Mucosa of descending colon (tissue), 3 donors: ENCODE results near the gene SDK1. TPM values are rescaled to one million over a fixed set of nuclear protein-coding genes. Genes with fewer than 3 reads are reported as not detected.
A peak's percentile ranks its signal among the peaks of the same experiment; 100 is the strongest.

Experiments used
- ATAC-seq: fragments of 200-7000 bp; cut with Tn5 transposase; one replicate; pipeline ENCODE4 v1.9.1; 2020; ENCODE audit warnings: mild to moderate bottlenecking, moderate library complexity
- DNase-seq, 3 donors: peaks; one replicate each; pipeline ENCODE4 v3.0.0-alpha.2; 2020
- H3K36me3 ChIP-seq: fragments of 200-600 bp; one replicate; pipeline ENCODE4 v1.8.0; 2021; ENCODE audit warnings: low read depth, mild to moderate bottlenecking
- H3K4me1 ChIP-seq: fragments of 200-600 bp; one replicate; pipeline ENCODE4 v1.8.0; 2021; ENCODE audit warnings: low read depth, mild to moderate bottlenecking
- H3K4me3 ChIP-seq: fragments of 200-600 bp; one replicate; pipeline ENCODE4 v1.8.0; 2021; ENCODE audit warnings: mild to moderate bottlenecking
- H3K9me3 ChIP-seq: fragments of 200-600 bp; one replicate; pipeline ENCODE4 v1.8.0; 2021; ENCODE audit warnings: mild to moderate bottlenecking
- CTCF ChIP-seq: fragments of 200-600 bp; IDR thresholded peaks from one replicate; pipeline ENCODE4 v1.8.0; 2022; ENCODE audit warnings: antibody characterized with exemption, mild to moderate bottlenecking
- intact Hi-C, 2 donors: fragments of 100-400 bp; cut with DNase I in 1 of 2; cut with micrococcal nuclease in 1 of 2; formaldehyde crosslinking; loops; one replicate each; pipeline versions ENCODE4 v1.11.0 to v1.11.1; 2022; cut with DNase I, micrococcal nuclease
- total RNA-seq, 3 donors: library from RNA; stranded (reverse); fragmentation: NEBNext Ultra II Directional in 2 of 3; extraction: Animal tissue kit (Norgen Biotek cat#: 25700) in 2 of 3; gene quantifications; one replicate each; pipeline versions ENCODE4 v1.2.1 to v1.2.4, GENCODE V29; 2021 to 2023
- donor health status: DM: no; HTN: no; CAD: no; lungs with moderate emphysema.
- donor health status: DM: no; HTN: no; CAD: no.
- donor health status: DM: no; HTN: yes; CAD: no.

The SDK1 gene
- total RNA-seq, 3 donors from 2014 or later = 2.7 to 20.2 (median 4.2) TPM

- ATAC-seq (no peak), DNase-seq (no peak)
- no peak overlapping the region for H3K4me3 ChIP-seq
- intact Hi-C loops = no loop called here
- TF ChIP-seq CTCF = no peak
- H3K4me1 ChIP-seq = no peaks in the 10 kb centered on the region
- no peaks in the 10 kb centered on the region for H3K9me3 ChIP-seq
- H3K36me3 ChIP-seq = no peaks in the 10 kb centered on the region
These were observed 152.3 kb downstream of the SDK1 start for GRCh38 chr7:3453398-3453797.

GRCh38 chr7:3455806-3456595 is 154.9 kb downstream of the SDK1 start:
- no peaks in the 10 kb centered on the region for H3K9me3 ChIP-seq
- TF ChIP-seq CTCF = no peak
- intact Hi-C loops = no loop called here
- H3K4me1 ChIP-seq = no peaks in the 10 kb centered on the region
- ATAC-seq (no peak), DNase-seq (no peak)
- H3K4me3 ChIP-seq = no peak overlapping the region
- H3K36me3 ChIP-seq = no peaks in the 10 kb centered on the region

GRCh38 chr7:3459111-3459510 is 158.1 kb downstream of the SDK1 start:
- TF ChIP-seq CTCF = no peak
- intact Hi-C loops = no loop called here
- no peak overlapping the region for H3K4me3 ChIP-seq
- ATAC-seq (no peak), DNase-seq (no peak)
- no peaks in the 10 kb centered on the region for H3K36me3 ChIP-seq
- no peaks in the 10 kb centered on the region for H3K9me3 ChIP-seq
- H3K4me1 ChIP-seq = no peaks in the 10 kb centered on the region

- peak in 1 of 3 donors; percentile 28 for DNase-seq
- peak; percentile 57 for ATAC-seq
- intact Hi-C loops = no loop called here
These were observed 160.9 kb downstream of the SDK1 start for GRCh38 chr7:3461923-3462322.

GRCh38 chr7:3463696-3464095 is 162.6 kb downstream of the SDK1 start:
- H3K4me3 ChIP-seq = no peak overlapping the region
- ATAC-seq = no peak
- no peak for TF ChIP-seq CTCF
- intact Hi-C loops = no loop called here
- no peaks in the 10 kb centered on the region for H3K9me3 ChIP-seq
- DNase-seq = no peak
- no peaks in the 10 kb centered on the region for H3K4me1 ChIP-seq
- H3K36me3 ChIP-seq = no peaks in the 10 kb centered on the region

More at GRCh38 chr7:3461923-3462322, 160.9 kb downstream of the SDK1 start:
- Histone ChIP-seq H3K36me3 (no peaks in the 10 kb centered on the region), H3K4me1 (no peaks in the 10 kb centered on the region), H3K9me3 (no peaks in the 10 kb centered on the region), H3K4me3 (no peak overlapping the region)
- TF ChIP-seq CTCF = no peak
